HTERT RPE-1 (cell line): ENCODE results near the gene TFB1M.
"Not testable (repeated sequence)": the region's sequence is repeated elsewhere in the genome, so short reads cannot be mapped to it uniquely, and the experiment has no call there.

Experiments
- in situ Hi-C: fragments of 300-500 bp; cut with MboI; formaldehyde crosslinking; loops from 4 replicates; pipeline ENCODE4 v1.14.3; 2020; ENCODE audit warnings: low sequenced_read_pairs

The TFB1M gene

GRCh38 chr6:155303361-155303870, 10.9 kb downstream of the TFB1M start:
- in situ Hi-C loops: no loop called here

DNA sequence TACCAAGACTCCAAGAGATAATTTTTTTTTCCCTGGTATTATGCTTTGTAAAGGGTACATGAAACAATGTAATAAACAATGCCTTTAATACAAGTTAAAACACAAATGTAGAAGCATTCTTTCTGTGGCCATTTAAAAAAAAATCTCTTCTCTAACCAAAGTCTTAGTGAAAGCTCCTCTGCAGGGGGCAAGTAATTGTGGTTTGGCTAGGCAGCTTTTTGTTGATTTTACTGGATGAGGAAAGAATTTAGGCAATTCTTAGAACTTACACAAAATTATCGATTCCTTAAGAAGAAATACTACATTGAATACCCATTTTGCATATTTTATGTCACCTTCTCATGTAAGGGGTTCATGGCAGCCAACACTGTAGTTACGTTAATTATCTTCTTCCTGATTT, 12.4 kb downstream of the TFB1M start:
- in situ Hi-C loops: no loop called here

GRCh38 chr6:155297669-155298068, 16.6 kb downstream of the TFB1M start:
- in situ Hi-C loops: no loop called here

DNA sequence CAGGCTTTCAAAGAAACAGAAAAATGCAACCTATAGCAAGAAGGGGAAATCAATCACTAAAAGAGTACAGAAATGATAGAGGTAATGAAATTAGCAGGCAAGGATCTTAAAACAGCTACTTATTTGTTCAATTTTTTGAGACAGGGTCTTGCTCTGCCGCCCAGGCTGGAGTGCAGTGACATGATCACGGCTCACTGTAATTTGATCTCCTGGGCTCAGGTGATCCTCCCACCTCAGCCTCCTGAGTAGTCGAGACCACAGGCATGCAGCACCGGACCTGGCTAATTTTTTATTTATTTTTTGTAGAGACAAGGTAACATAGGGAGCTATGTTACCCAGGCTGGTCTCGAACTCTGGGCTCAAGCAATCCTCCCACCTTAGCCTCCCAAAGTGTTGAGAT, 21.6 kb downstream of the TFB1M start:
- in situ Hi-C loops: no loop called here

- in situ Hi-C loops: no loop called here
Measured at GRCh38 chr6:155291291-155291690, 23.0 kb downstream of the TFB1M start.

- in situ Hi-C loops: no loop called here
Measured at GRCh38 chr6:155290491-155290890, 23.8 kb downstream of the TFB1M start.

DNA sequence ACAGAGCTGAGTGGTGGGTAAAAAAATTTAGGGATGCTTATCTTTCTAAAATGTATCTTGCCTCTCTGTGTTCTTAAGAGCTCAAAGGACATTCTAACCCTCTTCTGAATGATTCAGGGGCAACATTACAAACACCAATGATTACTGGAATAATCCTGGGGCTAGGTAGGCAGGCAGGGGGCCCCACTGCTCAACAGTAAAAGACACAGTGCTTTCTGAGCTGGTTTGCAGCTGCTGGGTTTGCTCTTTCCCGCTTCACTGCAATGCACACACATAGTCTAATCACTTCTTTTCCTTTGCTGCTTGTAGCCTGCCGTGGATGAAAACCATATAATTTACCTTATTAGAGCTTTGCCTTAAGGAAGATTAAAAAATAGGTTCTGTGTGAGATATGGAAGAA, 26.5 kb downstream of the TFB1M start:
- in situ Hi-C loops: no loop called here

GRCh38 chr6:155284775-155285174, 29.5 kb downstream of the TFB1M start:
- in situ Hi-C loops: no loop called here

- in situ Hi-C loops: no loop called here
Measured at GRCh38 chr6:155278319-155279049, 35.8 kb downstream of the TFB1M start.

GRCh38 chr6:155276638-155277037, 37.6 kb downstream of the TFB1M start:
- in situ Hi-C loops: no loop called here

DNA sequence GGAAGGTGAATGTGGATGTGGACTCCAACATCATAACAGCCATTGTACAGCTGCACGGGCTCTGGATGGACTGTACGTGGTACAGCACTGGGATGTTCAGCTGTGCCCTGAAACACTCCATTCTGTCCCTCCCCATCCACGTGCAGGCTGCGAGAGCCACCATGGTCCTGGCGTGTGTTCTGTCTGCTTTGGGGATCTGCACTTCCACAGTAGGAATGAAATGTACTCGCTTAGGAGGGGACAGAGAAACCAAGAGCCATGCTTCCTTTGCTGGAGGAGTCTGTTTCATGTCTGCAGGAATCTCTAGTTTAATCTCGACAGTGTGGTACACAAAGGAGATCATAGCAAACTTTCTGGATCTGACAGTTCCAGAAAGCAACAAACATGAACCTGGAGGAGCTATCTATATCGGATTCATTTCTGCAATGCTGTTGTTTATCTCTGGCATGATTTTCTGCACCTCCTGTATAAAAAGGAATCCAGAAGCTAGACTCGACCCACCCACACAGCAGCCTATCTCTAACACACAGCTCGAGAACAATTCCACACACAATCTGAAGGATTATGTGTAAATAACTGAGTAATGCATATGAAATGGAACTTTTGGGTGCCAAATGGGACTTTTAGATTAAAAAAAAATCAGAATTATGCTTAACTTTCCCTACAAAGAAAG, 38.3 kb downstream of the TFB1M start:
- in situ Hi-C loops: no loop called here

- in situ Hi-C loops: no loop called here
Measured at GRCh38 chr6:155274533-155274932, 39.8 kb downstream of the TFB1M start.

DNA sequence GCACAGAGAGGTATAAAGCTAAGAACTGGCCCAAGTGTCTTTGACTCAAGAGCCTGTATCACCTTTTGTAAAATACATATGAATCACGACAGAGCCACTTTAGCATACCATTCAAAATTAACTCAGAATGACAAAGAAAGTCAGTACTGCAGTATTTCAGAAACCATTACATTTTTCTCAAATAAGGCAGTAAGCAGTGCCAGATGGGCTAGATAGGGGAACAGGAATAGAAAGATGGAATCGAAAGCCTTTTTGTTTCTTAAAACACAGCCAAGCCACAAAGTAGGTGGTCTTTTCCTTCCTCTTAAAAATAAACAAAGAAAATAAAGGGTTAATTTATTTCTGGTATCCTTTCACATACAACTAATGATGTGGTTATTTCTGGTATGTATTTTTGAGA, 40.2 kb downstream of the TFB1M start:
- in situ Hi-C loops: no loop called here

DNA sequence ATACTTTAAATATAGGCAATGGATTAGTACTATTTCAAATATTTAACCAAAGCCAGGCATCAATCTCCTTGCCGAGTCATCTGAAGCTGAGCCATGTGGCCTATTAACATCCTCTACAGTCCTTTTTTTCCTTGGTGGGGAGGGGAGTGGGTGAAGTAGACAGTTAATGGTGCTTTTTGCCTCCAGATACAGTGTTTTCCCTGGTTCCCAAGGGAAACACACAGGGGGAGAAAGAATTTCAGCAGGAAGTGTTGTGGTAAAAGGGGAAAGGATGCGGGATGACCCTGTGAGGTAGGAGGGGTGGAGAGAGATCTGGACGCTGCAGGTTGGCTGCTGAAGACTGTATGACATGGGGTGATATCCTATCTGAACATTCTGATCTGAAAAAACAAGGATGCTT, 40.9 kb downstream of the TFB1M start:
- in situ Hi-C loops: no loop called here

DNA sequence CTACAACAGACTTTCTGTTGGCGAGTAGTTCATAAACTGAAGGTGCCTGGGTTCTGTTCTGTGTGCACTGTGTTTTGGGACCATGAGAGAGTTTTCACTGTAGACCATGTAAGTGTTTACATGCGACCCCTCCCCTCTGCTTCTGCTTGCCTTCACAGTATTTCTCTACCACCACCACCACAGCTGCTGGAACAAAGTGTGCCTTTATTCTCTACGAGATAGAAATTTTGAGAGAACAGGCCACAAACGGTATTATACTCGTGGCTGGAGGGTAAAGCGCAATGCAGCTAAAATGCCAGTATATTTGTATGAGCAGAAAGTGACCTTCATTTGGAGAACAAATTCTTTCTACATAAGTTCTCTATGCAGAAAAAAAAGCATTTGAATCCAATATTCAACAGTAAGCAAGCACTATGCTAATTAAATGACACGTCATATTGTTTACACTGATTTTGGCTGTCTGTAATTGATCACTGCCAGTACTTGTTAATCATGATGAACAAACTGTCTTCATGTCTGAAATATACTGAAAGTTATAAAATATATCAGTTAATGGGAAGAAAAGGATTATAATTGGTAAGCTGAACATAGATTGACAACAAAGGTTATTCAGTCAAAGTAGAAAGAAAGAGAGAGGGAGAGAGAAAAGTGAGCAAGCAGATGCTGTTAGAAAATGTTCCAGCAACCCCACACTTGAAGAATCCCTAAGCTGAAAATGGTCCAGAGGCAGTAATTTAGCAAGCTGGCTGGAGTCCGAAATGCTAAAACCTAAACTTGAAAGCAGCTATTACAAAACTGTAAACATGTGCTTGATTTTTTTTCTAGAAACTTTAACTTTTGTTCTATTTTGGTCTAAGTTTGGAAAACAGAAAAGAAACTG, 41.7 kb downstream of the TFB1M start:
- in situ Hi-C loops: no loop called here

- in situ Hi-C loops: no loop called here
Measured at GRCh38 chr6:155271145-155271544, 43.1 kb downstream of the TFB1M start.

DNA sequence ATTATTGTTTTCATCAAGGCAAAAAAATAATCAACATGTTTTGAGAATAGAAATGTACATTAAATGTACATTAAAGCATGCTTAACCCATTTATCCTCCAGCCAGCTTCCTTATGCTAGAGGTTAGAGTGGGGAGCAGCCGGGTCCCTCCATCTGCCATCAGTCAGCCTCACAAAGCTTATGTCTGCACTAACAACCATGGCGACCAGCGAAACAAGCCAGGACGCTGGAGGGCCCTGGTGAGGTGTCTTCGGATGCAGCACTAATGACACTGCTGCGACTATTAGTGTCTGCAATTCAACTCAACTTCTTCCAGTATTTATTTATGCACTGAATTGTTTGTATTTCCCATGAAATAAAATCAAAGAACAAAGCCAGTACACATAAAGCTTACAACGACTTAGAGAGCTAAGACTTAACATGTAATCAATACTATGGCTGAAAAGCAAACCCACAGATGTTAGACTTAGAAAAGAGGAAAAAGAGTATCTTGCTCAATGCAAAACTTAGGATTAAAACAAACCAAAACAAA, 43.7 kb downstream of the TFB1M start:
- in situ Hi-C loops: no loop called here

GRCh38 chr6:155269765-155270164, 44.5 kb downstream of the TFB1M start:
- in situ Hi-C loops: no loop called here

- in situ Hi-C loops: not testable (repeated sequence)
Measured at GRCh38 chr6:155268088-155268867, 46.0 kb downstream of the TFB1M start.

DNA sequence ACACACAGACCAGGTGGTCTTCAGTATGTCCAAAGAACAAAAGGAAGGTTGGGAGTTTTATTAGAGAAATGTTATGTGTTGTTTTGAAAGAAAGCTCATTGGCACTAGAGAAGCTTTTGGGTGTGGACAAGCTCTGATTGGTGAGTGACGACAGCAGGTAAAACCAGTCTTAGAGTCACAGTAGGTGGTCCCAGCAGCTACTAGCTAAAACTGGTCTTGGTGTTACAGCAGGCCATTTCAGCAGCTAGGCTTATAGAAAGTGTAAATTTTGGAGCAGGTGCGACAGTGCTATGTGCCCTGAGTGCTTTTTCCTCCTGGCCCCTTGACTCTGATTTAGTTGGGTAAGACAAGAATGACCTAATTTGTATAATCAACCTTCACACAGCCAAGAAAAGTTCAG, 46.9 kb downstream of the TFB1M start:
- in situ Hi-C loops: no loop called here
